Measurements from ENCODE around the gene EXT2. TPM values are rescaled to one million over a fixed set of nuclear protein-coding genes. Genes with fewer than 3 reads are reported as not detected.

The EXT2 gene
- total RNA-seq, 1 experiment from 2014 or later = 42.9 TPM

DNA sequence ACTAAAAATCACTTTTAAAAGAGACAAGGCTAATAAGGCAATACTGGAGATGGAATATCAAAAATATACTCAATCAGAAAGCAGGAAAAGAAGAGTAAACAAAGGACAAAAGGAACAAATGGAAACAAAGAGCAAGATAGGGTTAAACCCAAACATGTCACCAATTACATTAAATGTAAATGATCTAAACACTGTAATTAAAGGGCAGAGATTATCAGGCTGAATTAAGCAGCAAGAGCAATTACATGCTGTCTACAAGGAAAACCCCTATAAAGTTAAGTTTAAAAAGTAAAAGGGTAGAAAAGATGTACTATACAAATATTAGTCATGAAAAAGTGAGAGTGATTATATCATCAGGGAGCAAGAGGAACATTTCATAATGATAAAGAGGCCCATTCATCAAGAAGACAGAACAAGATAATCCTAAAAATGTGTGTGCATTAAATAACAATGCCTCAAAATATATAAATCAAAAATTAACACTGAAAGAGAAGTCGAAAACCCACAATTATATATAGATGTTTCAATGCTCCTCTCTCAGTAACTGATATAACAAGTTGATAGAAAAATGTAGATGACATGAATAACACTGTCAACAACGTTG, 157.6 kb downstream of the EXT2 start:
- no peaks in the 10 kb centered on the region for H4K20me1 ChIP-seq (ENCODE audit: control insufficient read depth, insufficient read depth, insufficient read length)
- no peaks in the 10 kb centered on the region for H3K4me1 Mint-ChIP-seq

More for the DNA sequence above, 157.6 kb downstream of the EXT2 start:
- Histone ChIP-seq H3K4me1 (ENCODE audit: insufficient read depth, low read length) (no peaks in the 10 kb centered on the region), H3K4me2 (ENCODE audit: insufficient read depth, insufficient read length, low read length) (no peak overlapping the region), H4K5ac (ENCODE audit: insufficient read length, low read depth, low read length) (no peak overlapping the region), H3K4ac (ENCODE audit: low read depth, low read length) (no peak overlapping the region), H2BK12ac (ENCODE audit: insufficient read length, low read depth, low read length) (no peak overlapping the region), H3K14ac (ENCODE audit: insufficient read depth, low read length) (no peak overlapping the region), H3K27me3 (ENCODE audit: insufficient read depth, low read length) (no peaks in the 10 kb centered on the region), H3K18ac (ENCODE audit: insufficient read length, low read depth, low read length) (no peak overlapping the region), H3K9me3 (ENCODE audit: control insufficient read depth, low read depth, low read length) (no peaks in the 10 kb centered on the region), H2AK5ac (ENCODE audit: insufficient read length, low read length) (no peak overlapping the region), H3K9ac (ENCODE audit: extremely low read depth, insufficient read length, low read length) (no peak overlapping the region), H3K79me1 (ENCODE audit: insufficient read depth, low read depth, low read length, poor library complexity, severe bottlenecking) (no peaks in the 10 kb centered on the region), H2BK20ac (ENCODE audit: low read depth, low read length, poor library complexity, severe bottlenecking) (no peak overlapping the region), H2BK5ac (ENCODE audit: insufficient read length, low read length) (no peak overlapping the region), H2BK120ac (ENCODE audit: low read depth, low read length, poor library complexity, severe bottlenecking) (no peak overlapping the region), H4K8ac (replicated peaks; ENCODE audit: insufficient read length, low read depth, low read length) (no peak overlapping the region), H3T11ph (ENCODE audit: low read length) (no peak overlapping the region), H3K23me2 (ENCODE audit: insufficient read length, low read depth, low read length, poor library complexity, severe bottlenecking) (no peaks in the 10 kb centered on the region), H3K23ac (ENCODE audit: insufficient read length, low read depth, low read length) (no peak overlapping the region), H2AFZ (ENCODE audit: low read length) (no peak overlapping the region), H3K79me2 (ENCODE audit: insufficient read depth, low read length) (no peaks in the 10 kb centered on the region), H3K27ac (ENCODE audit: insufficient read length, low read depth, low read length) (no peak overlapping the region), H4K91ac (ENCODE audit: insufficient read length, low read depth, low read length) (no peak overlapping the region), H2BK15ac (ENCODE audit: low read depth, low read length) (no peak overlapping the region), H3K56ac (ENCODE audit: insufficient read length, low read depth, low read length) (no peak overlapping the region)
- TF ChIP-seq, protein P1, sequence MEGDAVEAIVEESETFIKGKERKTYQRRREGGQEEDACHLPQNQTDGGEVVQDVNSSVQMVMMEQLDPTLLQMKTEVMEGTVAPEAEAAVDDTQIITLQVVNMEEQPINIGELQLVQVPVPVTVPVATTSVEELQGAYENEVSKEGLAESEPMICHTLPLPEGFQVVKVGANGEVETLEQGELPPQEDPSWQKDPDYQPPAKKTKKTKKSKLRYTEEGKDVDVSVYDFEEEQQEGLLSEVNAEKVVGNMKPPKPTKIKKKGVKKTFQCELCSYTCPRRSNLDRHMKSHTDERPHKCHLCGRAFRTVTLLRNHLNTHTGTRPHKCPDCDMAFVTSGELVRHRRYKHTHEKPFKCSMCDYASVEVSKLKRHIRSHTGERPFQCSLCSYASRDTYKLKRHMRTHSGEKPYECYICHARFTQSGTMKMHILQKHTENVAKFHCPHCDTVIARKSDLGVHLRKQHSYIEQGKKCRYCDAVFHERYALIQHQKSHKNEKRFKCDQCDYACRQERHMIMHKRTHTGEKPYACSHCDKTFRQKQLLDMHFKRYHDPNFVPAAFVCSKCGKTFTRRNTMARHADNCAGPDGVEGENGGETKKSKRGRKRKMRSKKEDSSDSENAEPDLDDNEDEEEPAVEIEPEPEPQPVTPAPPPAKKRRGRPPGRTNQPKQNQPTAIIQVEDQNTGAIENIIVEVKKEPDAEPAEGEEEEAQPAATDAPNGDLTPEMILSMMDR (conservative IDR thresholded peaks at IDR 0.05) = no peak
- H3K4me3 Mint-ChIP-seq = no peak overlapping the region
- H3K36me3 Mint-ChIP-seq (ENCODE audit: insufficient read depth in 1 of 3, low read depth in 3 of 3) = peaks cover 18 to 31% (median 31%) of the 10 kb centered on the region in 3 experiments
- H3K27ac Mint-ChIP-seq = no peak overlapping the region
- H3K27me3 Mint-ChIP-seq (ENCODE audit: low read depth) = no peaks in the 10 kb centered on the region
- DNase-seq = no peak
- no CpG with 5 or more reads among the region's 2 CpGs for WGBS (ENCODE audit: extremely low coverage, insufficient read length, low lambda C conversion rate)
- H3K9me3 Mint-ChIP-seq = peaks cover 19 to 22% of the 10 kb centered on the region in 2 experiments
